CD4-positive, alpha-beta T cell treated with Interleukin-10 for 1 hour (primary cell): ENCODE measurements around the gene PATJ.

Experiments
- DNase-seq: peaks from one replicate; pipeline ENCODE4 v3.0.0-alpha.2; 2020

PATJ gene

DNA sequence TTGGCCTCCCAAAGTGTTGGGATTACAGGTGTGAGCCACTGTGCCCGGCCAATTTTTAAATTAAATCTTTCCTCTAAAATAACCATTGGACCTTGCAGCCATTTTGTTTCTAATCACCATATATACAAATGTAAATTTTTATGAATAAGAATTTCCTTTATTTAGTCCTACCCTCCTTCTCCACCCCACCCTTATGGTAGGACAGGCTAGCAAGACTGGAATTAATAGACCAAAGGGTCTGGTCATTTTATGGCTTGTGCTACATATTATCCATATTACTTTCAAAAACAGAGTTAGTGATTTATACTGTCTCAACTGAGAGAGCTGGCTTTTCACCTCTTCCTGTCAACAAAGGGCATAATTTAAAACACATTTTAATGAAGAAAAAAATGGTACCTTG is 478.9 kb downstream of the PATJ start:
- DNase-seq = no peak

DNA sequence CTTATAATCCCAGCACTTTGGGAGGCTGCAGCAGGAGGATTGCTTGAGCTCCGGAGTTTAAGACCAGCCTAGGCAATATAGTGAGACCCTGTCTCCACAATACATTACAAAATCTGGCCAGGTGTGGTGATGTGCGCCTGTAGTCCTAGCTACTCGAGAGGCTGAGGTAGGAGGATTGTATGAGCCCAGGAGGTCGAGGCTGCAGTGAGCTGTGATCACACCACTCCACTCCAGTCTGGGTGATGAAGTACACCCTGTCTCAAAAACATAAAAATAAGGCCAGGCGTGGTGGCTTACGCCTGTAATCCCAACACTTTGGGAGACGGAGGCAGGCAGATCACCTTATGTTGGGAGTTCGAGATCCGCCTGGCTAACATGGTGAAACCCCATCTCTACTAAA is 480.0 kb downstream of the PATJ start:
- DNase-seq = no peak

DNA sequence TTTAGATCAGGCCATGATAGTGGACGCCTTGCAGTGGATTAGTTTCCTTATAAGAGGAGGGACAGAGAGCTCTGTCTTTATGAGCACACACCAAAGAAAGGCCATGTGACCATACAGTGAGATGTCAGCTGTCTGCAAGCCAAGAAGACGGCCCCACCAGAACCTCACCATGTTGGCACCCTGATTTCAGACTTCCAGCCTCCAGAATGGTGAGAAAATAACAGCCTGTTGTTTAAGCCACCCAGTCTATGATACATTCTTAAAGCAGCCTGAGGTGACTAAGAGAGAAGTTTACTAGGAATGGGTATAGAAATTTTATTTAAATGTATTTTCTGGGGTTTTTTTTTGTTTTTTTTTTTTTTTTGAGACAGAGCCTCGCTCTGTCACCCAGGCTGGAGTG is 481.9 kb downstream of the PATJ start:
- DNase-seq = no peak

DNA sequence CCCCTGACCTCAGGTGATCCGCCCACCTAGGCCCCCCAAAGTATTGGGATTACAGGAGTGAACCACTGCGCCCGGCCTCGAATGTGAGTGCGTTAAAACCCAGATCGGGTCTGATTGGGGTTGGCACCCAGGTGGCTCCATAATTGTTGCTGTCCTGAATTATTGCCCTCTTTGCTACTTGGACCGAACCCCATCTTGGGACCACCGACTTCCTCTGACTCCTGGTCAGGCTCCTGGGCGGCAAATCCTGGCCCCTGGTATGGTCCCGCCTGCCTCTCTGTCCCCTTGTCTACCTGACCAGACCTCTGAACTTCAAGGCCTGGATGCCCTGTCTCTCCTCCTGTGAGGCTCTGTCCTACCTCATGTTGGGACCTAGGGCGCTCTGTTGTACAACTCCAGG is 485.2 kb downstream of the PATJ start:
- no peak for DNase-seq
